ENCODE results near the gene HSD17B7.
A peak's percentile ranks its signal among the peaks of the same experiment; 100 is the strongest.
"Not testable (repeated sequence)": the region's sequence is repeated elsewhere in the genome, so short reads cannot be mapped to it uniquely, and the experiment has no call there.

HSD17B7 gene

GRCh38 chr1:162790303-162790984, at the start of gene HSD17B7:
TSS of gene HSD17B7 (plus strand) at chr1:162790702. CDS start at chr1:162790801, 99 bp downstream.
- DNase-seq (ENCODE audit: low read depth): peak; percentile 61

GRCh38 chr1:162740755-162741154, 49.7 kb upstream of the HSD17B7 start:
- DNase-seq (ENCODE audit: low read depth): no peak

GRCh38 chr1:162741574-162741973, 48.9 kb upstream of the HSD17B7 start:
- DNase-seq (ENCODE audit: low read depth): no peak

GRCh38 chr1:162746264-162746942, 44.1 kb upstream of the HSD17B7 start:
- DNase-seq (ENCODE audit: low read depth): not testable (repeated sequence)

- DNase-seq (ENCODE audit: low read depth): no peak
Measured at GRCh38 chr1:162753001-162753658, 37.4 kb upstream of the HSD17B7 start.

- no peak for DNase-seq (ENCODE audit: low read depth)
Measured at GRCh38 chr1:162753998-162754585, 36.4 kb upstream of the HSD17B7 start.

- no peak for DNase-seq (ENCODE audit: low read depth)
Measured at GRCh38 chr1:162755306-162755705, 35.2 kb upstream of the HSD17B7 start.

GRCh38 chr1:162756523-162756922, 34.0 kb upstream of the HSD17B7 start:
- DNase-seq (ENCODE audit: low read depth): no peak

- no peak for DNase-seq (ENCODE audit: low read depth)
Measured at GRCh38 chr1:162757476-162757875, 33.0 kb upstream of the HSD17B7 start.

GRCh38 chr1:162765788-162766187, 24.7 kb upstream of the HSD17B7 start:
- DNase-seq (ENCODE audit: low read depth): no peak

- DNase-seq (ENCODE audit: low read depth): no peak
Measured at GRCh38 chr1:162772571-162773154, 17.8 kb upstream of the HSD17B7 start.

GRCh38 chr1:162774007-162774406, 16.5 kb upstream of the HSD17B7 start:
- DNase-seq (ENCODE audit: low read depth): no peak

- DNase-seq (ENCODE audit: low read depth): no peak
Measured at GRCh38 chr1:162779043-162779442, 11.5 kb upstream of the HSD17B7 start.

- DNase-seq (ENCODE audit: low read depth): no peak
Measured at GRCh38 chr1:162782671-162783070, 7.8 kb upstream of the HSD17B7 start.

GRCh38 chr1:162784926-162785325, 5.6 kb upstream of the HSD17B7 start:
- DNase-seq (ENCODE audit: low read depth): not testable (repeated sequence)

- DNase-seq (ENCODE audit: low read depth): not testable (repeated sequence)
Measured at GRCh38 chr1:162788783-162789182, 1.7 kb upstream of the HSD17B7 start.

- not testable (repeated sequence) for DNase-seq (ENCODE audit: low read depth)
Measured at GRCh38 chr1:162790985-162791357, 469 bp downstream of the HSD17B7 start.

GRCh38 chr1:162794284-162794683, 3.8 kb downstream of the HSD17B7 start:
- not testable (repeated sequence) for DNase-seq (ENCODE audit: low read depth)

GRCh38 chr1:162796617-162797279, 6.2 kb downstream of the HSD17B7 start:
- not testable (repeated sequence) for DNase-seq (ENCODE audit: low read depth)

- DNase-seq (ENCODE audit: low read depth): not testable (repeated sequence)
Measured at GRCh38 chr1:162799995-162800830, 9.7 kb downstream of the HSD17B7 start.

GRCh38 chr1:162807503-162807902, 17.0 kb downstream of the HSD17B7 start:
- DNase-seq (ENCODE audit: low read depth): not testable (repeated sequence)
